Measurements from ENCODE around the gene PDLIM5. TPM values are rescaled to one million over a fixed set of nuclear protein-coding genes. Genes with fewer than 3 reads are reported as not detected.

Gene PDLIM5
- total RNA-seq, 4 donors from 2014 or later: 473 to 833 (median 673) TPM

DNA sequence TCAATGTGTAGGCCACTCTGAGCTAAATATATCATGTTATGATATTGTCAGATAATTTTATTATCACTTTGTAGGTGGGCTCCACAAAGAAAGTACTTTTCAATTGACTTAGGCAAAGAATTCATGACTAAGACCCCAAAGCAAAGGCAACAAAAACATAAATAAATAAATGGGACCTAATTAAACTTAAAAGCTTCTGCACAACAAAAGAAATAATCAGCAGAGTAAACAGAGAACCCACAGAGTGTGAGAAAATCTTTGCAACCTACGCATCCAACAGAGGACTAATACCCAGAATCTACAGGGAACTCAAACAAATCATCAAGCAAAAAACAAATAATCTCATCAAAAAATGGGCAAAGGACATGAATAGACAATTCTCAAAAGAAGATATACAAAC is 15.2 kb upstream of the PDLIM5 start:
- H3K36me3 ChIP-seq: no peaks in the 10 kb centered on the region
- no peaks in the 10 kb centered on the region for H3K27me3 ChIP-seq
- in situ Hi-C loops (cut with MboI; ENCODE audit: low sequenced_read_pairs in 4 of 4) (no loop called here), intact Hi-C loops (cut with DNase I; ENCODE audit: low total_unique reads) (loop anchor here (2.0 kb wide), 1 partner anchor 16 kb away; no protein-coding TSS in a partner anchor)
- no peak overlapping the region for H3K4me3 ChIP-seq
- no peak overlapping the region for H3K27ac ChIP-seq
- no peaks in the 10 kb centered on the region for H3K9me3 ChIP-seq
- no peak for DNase-seq
- no peak for ATAC-seq
- H3K4me1 ChIP-seq: peaks cover 0 to 1% of the 10 kb centered on the region in 2 donors
- TF ChIP-seq, protein P1, sequence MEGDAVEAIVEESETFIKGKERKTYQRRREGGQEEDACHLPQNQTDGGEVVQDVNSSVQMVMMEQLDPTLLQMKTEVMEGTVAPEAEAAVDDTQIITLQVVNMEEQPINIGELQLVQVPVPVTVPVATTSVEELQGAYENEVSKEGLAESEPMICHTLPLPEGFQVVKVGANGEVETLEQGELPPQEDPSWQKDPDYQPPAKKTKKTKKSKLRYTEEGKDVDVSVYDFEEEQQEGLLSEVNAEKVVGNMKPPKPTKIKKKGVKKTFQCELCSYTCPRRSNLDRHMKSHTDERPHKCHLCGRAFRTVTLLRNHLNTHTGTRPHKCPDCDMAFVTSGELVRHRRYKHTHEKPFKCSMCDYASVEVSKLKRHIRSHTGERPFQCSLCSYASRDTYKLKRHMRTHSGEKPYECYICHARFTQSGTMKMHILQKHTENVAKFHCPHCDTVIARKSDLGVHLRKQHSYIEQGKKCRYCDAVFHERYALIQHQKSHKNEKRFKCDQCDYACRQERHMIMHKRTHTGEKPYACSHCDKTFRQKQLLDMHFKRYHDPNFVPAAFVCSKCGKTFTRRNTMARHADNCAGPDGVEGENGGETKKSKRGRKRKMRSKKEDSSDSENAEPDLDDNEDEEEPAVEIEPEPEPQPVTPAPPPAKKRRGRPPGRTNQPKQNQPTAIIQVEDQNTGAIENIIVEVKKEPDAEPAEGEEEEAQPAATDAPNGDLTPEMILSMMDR (IDR thresholded peaks at IDR 0.05 in 4 of 5, conservative IDR thresholded peaks at IDR 0.05 in 1 of 5): no peak
- TF ChIP-seq POLR2A (IDR thresholded peaks at IDR 0.05): no peak

DNA sequence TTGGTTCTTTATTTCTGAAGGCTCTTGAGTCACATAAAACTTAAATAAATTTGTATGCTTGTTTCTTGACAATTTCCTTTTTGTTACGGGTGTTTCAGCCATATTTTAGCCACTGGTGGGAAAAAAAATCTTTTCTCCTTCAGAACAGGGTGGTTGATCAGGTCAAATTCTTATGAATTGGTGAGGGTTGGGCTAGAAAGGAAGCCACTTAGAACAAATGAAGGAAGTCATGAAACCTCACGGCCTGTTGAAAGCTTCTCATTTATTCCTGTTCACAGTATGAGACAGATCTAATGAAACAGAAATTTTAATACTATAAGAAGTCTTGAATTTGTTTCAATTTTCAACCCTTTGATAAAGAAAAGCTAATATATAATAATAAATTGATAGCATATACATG is 12.1 kb upstream of the PDLIM5 start:
- Histone ChIP-seq H3K27ac (peak overlapping the region in 3 of 4 donors; percentile 9 to 81 (median 10)), H3K36me3 (no peaks in the 10 kb centered on the region), H3K4me3 (no peak overlapping the region), H3K4me1 (peaks cover 18 to 27% of the 10 kb centered on the region in 2 donors), H3K27me3 (no peaks in the 10 kb centered on the region), H3K9me3 (no peaks in the 10 kb centered on the region)
- intact Hi-C loops (cut with DNase I; ENCODE audit: low total_unique reads): no loop called here
- TF ChIP-seq, protein P1 (IDR thresholded peaks at IDR 0.05 in 4 of 5, conservative IDR thresholded peaks at IDR 0.05 in 1 of 5): no peak
- no peak for TF ChIP-seq POLR2A (IDR thresholded peaks at IDR 0.05)
- DNase-seq (no peak), ATAC-seq (no peak)
- in situ Hi-C loops (cut with MboI; ENCODE audit: low sequenced_read_pairs in 4 of 4): no loop called here

DNA sequence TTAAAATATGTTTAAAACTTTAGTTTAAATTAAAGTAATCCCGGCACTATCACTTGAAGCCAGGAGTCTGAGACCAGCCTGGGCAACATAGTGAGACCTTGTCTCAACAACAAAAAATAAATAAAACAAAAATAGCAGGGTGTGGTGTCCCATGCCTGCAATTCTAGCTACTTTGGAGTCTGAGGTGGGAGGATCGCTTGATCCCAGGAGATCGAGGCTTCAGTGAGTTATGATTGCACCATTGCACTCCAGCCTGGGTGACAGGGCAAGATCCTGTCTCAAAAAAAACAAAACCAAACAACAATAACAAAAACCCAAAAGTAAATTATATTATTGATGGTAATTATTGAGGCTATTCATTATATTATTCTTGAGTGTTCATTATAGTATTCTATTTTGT is 9.9 kb upstream of the PDLIM5 start:
- Histone ChIP-seq H3K4me1 (peaks cover 22 to 37% of the 10 kb centered on the region in 2 donors), H3K27ac (peak overlapping the region; percentile 81 to 86 (median 84)), H3K27me3 (no peaks in the 10 kb centered on the region), H3K4me3 (peak overlapping the region in 2 of 4 donors; percentile 15 to 16), H3K9me3 (no peaks in the 10 kb centered on the region), H3K36me3 (no peaks in the 10 kb centered on the region)
- DNase-seq (peak in 1 of 2 donors; percentile 43), ATAC-seq (peak; percentile 48 to 67)
- TF ChIP-seq, protein P1 (IDR thresholded peaks at IDR 0.05 in 4 of 5, conservative IDR thresholded peaks at IDR 0.05 in 1 of 5): no peak
- no peak for TF ChIP-seq POLR2A (IDR thresholded peaks at IDR 0.05)
- intact Hi-C loops (cut with DNase I; ENCODE audit: low total_unique reads): loop anchor here (2.0 kb wide), 1 partner anchor 29 kb away; no protein-coding TSS in a partner anchor
- in situ Hi-C loops (cut with MboI; ENCODE audit: low sequenced_read_pairs in 4 of 4): no loop called here

DNA sequence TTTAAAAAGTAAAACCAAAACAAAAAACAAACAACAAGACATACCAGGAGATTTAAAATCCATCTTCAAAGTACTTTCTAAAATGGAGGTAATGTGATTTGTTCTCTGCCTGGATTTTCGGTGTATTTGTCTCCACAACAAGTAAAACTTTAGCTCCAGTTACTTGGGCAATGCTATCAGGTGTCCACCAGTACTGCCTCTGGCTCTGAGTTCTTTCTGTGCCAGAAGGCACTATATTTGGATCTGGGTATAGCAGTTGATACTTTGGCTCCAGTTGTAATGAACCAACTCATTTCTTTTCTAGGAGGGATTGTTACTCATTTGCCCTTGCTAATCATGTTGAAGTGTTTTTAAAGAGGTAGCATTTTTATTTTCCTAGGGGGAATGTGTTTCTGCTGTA is 9.5 kb upstream of the PDLIM5 start:
- peak overlapping the region in 2 of 4 donors; percentile 15 to 16 for H3K4me3 ChIP-seq
- H3K36me3 ChIP-seq: no peaks in the 10 kb centered on the region
- H3K27ac ChIP-seq: peak overlapping the region; percentile 81 to 86 (median 84)
- intact Hi-C loops (cut with DNase I; ENCODE audit: low total_unique reads) (loop anchor here (2.0 kb wide), 1 partner anchor 29 kb away; no protein-coding TSS in a partner anchor), in situ Hi-C loops (cut with MboI; ENCODE audit: low sequenced_read_pairs in 4 of 4) (no loop called here)
- ATAC-seq (peak; percentile 99), DNase-seq (peak; percentile 65 to 72)
- peaks cover 22 to 37% of the 10 kb centered on the region in 2 donors for H3K4me1 ChIP-seq
- TF ChIP-seq, protein P1 (IDR thresholded peaks at IDR 0.05 in 4 of 5, conservative IDR thresholded peaks at IDR 0.05 in 1 of 5): no peak
- TF ChIP-seq POLR2A (IDR thresholded peaks at IDR 0.05): no peak
- H3K9me3 ChIP-seq: no peaks in the 10 kb centered on the region
- H3K27me3 ChIP-seq: no peaks in the 10 kb centered on the region

DNA sequence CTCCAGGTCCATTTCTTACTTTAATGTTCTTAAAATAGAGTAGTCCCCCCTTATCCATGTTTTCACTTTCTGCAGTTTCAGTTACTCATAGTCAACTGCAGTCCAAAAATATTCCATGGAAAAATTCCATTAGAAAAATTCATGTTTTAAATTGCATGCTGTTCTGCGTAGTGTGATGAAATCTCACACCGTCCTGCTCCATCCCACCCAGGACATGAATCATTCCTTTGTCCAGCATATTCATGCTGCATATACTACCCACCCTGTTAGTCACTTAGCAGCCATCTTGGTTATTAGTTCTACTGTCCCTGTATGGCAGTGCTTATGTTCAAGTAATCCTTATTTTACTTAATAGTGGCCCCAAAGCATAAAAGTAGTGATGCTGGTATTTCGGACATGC is 5.4 kb upstream of the PDLIM5 start:
- ATAC-seq (no peak), DNase-seq (no peak)
- H3K9me3 ChIP-seq: no peaks in the 10 kb centered on the region
- H3K27ac ChIP-seq: peak overlapping the region; percentile 59 to 99 (median 86)
- TF ChIP-seq, protein P1 (IDR thresholded peaks at IDR 0.05 in 4 of 5, conservative IDR thresholded peaks at IDR 0.05 in 1 of 5): no peak
- no peak for TF ChIP-seq POLR2A (IDR thresholded peaks at IDR 0.05)
- no peak overlapping the region for H3K4me3 ChIP-seq
- intact Hi-C loops (cut with DNase I; ENCODE audit: low total_unique reads) (no loop called here), in situ Hi-C loops (cut with MboI; ENCODE audit: low sequenced_read_pairs in 4 of 4) (no loop called here)
- no peaks in the 10 kb centered on the region for H3K36me3 ChIP-seq
- no peaks in the 10 kb centered on the region for H3K27me3 ChIP-seq
- peaks cover 39 to 52% of the 10 kb centered on the region in 2 donors for H3K4me1 ChIP-seq
